SK-N-SH (cell line): ENCODE results near the gene MBNL1. TPM values are rescaled to one million over a fixed set of nuclear protein-coding genes. Genes with fewer than 3 reads are reported as not detected.

ENCODE experiments used
- CTCF ChIA-PET: fragments of 300-600, 350-600 bp; formaldehyde crosslinking; extraction: SDS; loops from one replicate; lab custom pipeline; 2021; lab: Yijun Ruan, JAX
- POLR2A ChIA-PET: fragments of 350-600 bp; sonication (Branson Sonifier 250); formaldehyde crosslinking; extraction: SDS; loops from one replicate; lab custom pipeline; 2020; ENCODE audit warnings: antibody characterized with exemption, inconsistent platforms; lab: Yijun Ruan, JAX
- DNase-seq: peaks from one replicate; pipeline ENCODE4 v3.0.0; 2012
- H2AFZ ChIP-seq: fragments of 200-600 bp; sonication (generic); 2 replicates; pipeline ENCODE4 v1.8.1; 2016; ENCODE audit warnings: antibody characterized with exemption, mild to moderate bottlenecking, low read depth
- H3F3A ChIP-seq: fragments of 200-600 bp; sonication (generic); replicated peaks from 2 replicates; pipeline ENCODE3; 2016; ENCODE audit warnings: antibody characterized with exemption, mild to moderate bottlenecking; ENCODE audit not compliant: insufficient read depth
- H3K27ac ChIP-seq, 2 experiments: fragments of 200-500 bp in 1 of 2; fragments of 200-600 bp in 1 of 2; sonication (Bioruptor generic) in 1 of 2; sonication (generic), shearing (Covaris generic) in 1 of 2; 2 replicates each; pipeline versions ENCODE4 v1.5.1 to v1.6.1; 2014 to 2016; ENCODE audit warnings: low read depth in 2 of 2, inconsistent platforms in 1 of 2, low read length in 1 of 2, mild to moderate bottlenecking in 1 of 2, mixed read lengths in 1 of 2
- H3K27me3 ChIP-seq: fragments of 200-600 bp; sonication (generic), shearing (Covaris generic); 2 replicates; pipeline ENCODE4 v1.6.1; 2016; ENCODE audit warnings: mixed run types; ENCODE audit not compliant: insufficient read depth
- H3K36me3 ChIP-seq, 2 experiments: fragments of 200-500 bp in 1 of 2; fragments of 200-600 bp in 1 of 2; sonication (Bioruptor generic) in 1 of 2; sonication (generic) in 1 of 2; replicated peaks in 1 of 2; 2 replicates each; pipeline versions ENCODE3 to v1.5.1; 2014 to 2016; ENCODE audit warnings: low read length in 1 of 2, mild to moderate bottlenecking in 1 of 2; ENCODE audit not compliant: insufficient read depth in 2 of 2, control insufficient read depth in 1 of 2
- H3K4me1 ChIP-seq, 2 experiments: fragments of 200-500 bp in 1 of 2; fragments of 200-600 bp in 1 of 2; sonication (Bioruptor generic) in 1 of 2; sonication (generic), shearing (Covaris generic) in 1 of 2; 2 replicates each; pipeline versions ENCODE4 v1.5.1 to v1.6.1; 2014 to 2016; ENCODE audit warnings: low read depth in 1 of 2, low read length in 1 of 2, mixed run types in 1 of 2; ENCODE audit not compliant: insufficient read depth in 2 of 2, control insufficient read depth in 1 of 2
- H3K4me2 ChIP-seq: fragments of 200-600 bp; sonication (generic), shearing (Covaris generic); 2 replicates; pipeline ENCODE4 v1.6.1; 2017; ENCODE audit warnings: mixed run types
- H3K4me3 ChIP-seq, 2 experiments: fragments of 200-500 bp in 1 of 2; fragments of 200-600 bp in 1 of 2; sonication (Bioruptor generic) in 1 of 2; sonication (generic), shearing (Covaris generic) in 1 of 2; 2 replicates each; pipeline versions ENCODE4 v1.5.1 to v1.8.1; 2014 to 2016; ENCODE audit warnings: low read depth in 2 of 2, inconsistent platforms in 1 of 2, low read length in 1 of 2, mild to moderate bottlenecking in 1 of 2, mixed read lengths in 1 of 2, moderate library complexity in 1 of 2
- H3K79me2 ChIP-seq: fragments of 200-600 bp; sonication (generic); 2 replicates; pipeline ENCODE4 v1.8.1; 2017; ENCODE audit warnings: mild to moderate bottlenecking; ENCODE audit not compliant: insufficient read depth
- H3K9ac ChIP-seq: fragments of 200-600 bp; sonication (generic); 2 replicates; pipeline ENCODE4 v1.6.1; 2017; ENCODE audit warnings: mixed run types
- H3K9me2 ChIP-seq: fragments of 200-600 bp; sonication (generic); 2 replicates; pipeline ENCODE4 v1.6.1; 2017; ENCODE audit warnings: mixed run types
- H3K9me3 ChIP-seq: fragments of 200-600 bp; sonication (generic); 2 replicates; pipeline ENCODE4 v1.6.1; 2017; ENCODE audit warnings: mixed run types, mild to moderate bottlenecking, moderate library complexity
- H4K20me1 ChIP-seq: fragments of 200-600 bp; sonication (generic); 2 replicates; pipeline ENCODE4 v1.6.1; 2017; ENCODE audit warnings: mild to moderate bottlenecking, mixed run types; ENCODE audit not compliant: insufficient read depth
- FOSL2 ChIP-seq: IDR thresholded peaks from 2 replicates; pipeline ENCODE4 v1.4.0; 2012; ENCODE audit warnings: low read depth, mild to moderate bottlenecking, moderate library complexity, borderline replicate concordance
- JUND ChIP-seq: IDR thresholded peaks from 2 replicates; pipeline ENCODE4 v1.4.0; 2012
- MEF2A ChIP-seq: IDR thresholded peaks from 2 replicates; pipeline ENCODE4 v1.4.0; 2012; ENCODE audit warnings: low read depth, borderline replicate concordance
- NFIC ChIP-seq: IDR thresholded peaks from 2 replicates; pipeline ENCODE4 v1.4.0; 2012; ENCODE audit warnings: borderline replicate concordance
- POLR2AphosphoS5 ChIP-seq: IDR thresholded peaks from 2 replicates; pipeline ENCODE4 v1.6.1; 2012; ENCODE audit warnings: low read depth, low read length
- TEAD4 ChIP-seq: IDR thresholded peaks from 2 replicates; pipeline ENCODE4 v1.4.0; 2012; ENCODE audit warnings: mild to moderate bottlenecking, borderline replicate concordance; ENCODE audit not compliant: insufficient read depth
- WGBS: methylation state at CpG from one replicate; pipeline ENCODE4 v1.1.6; 2017; ENCODE audit warnings: low lambda C conversion rate; 5-methylcytosine and 5-hydroxymethylcytosine counted together
- polyA plus RNA-seq, 3 experiments: library from polyadenylated mRNA; depleted of rRNA; stranded (reverse); fragments of >200 nt; gene quantifications; 2 replicates each; pipeline ENCODE4 v1.2.3, GENCODE V29; 2012
- TF ChIP-seq, protein P1 (sequence below): IDR thresholded peaks from 2 replicates; pipeline ENCODE4 v1.4.0; 2012; ENCODE audit warnings: low read depth
- TF ChIP-seq, protein P2 (sequence below): IDR thresholded peaks from 2 replicates; pipeline ENCODE4 v1.4.0; 2012; ENCODE audit warnings: low read depth, borderline replicate concordance
- TF ChIP-seq, protein P3 (sequence below): IDR thresholded peaks from 2 replicates; pipeline ENCODE4; 2012

MBNL1 gene
- polyA plus RNA-seq, 1 of the 3 experiments (the other 2 are of a cell fraction), result 44.3 TPM

DNA sequence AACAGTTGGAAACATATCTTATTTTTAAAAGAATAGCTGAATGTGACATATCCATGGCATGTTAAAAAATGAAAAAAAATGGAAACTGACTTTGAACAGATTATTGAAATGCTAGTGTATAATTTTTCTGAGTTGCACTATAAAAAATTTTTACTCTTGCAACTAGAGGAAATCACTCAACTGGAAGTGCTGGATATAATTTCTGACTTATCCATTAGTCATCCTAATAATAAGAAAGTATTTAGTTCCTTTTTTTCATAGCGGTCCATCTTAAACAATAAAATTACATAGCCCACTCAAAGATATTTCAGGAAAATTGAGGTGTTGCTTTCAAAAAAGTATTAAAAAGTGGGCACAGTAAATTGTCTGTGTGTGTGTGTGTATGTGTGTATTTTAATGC lies 80.7 kb downstream of the MBNL1 start:
- peaks cover 9% of the 10 kb centered on the region; the same call in 1 of the 2 replicates for H4K20me1 ChIP-seq

DNA sequence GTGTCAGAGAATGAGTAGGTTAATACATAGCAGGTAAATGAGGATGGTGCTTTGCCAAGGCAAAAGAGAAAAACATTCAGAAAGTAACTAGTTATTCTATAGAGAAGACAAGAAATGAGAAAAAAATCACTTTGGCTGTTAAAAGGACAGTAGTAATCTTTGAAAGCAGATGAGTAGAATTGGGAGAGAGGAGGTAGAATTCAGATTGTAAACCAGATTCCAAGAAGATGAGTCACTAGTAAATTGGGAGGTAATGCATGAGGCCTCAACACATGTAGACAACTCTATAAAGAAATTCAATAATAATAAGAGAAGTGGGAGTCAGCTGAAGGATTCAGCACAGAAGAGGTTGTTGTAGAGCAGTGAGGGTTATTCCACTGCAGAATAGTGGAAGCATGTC lies 81.4 kb downstream of the MBNL1 start:
- Histone ChIP-seq H4K20me1 (peaks cover 9% of the 10 kb centered on the region), H3K9ac (peak overlapping the region; percentile 24; the same call in 1 of the 2 replicates), H3K9me2 (no peaks in the 10 kb centered on the region), H3K4me1 (peaks cover 2 to 42% of the 10 kb centered on the region in 2 experiments), H3F3A (peaks cover 53% of the 10 kb centered on the region), H3K27ac (peak overlapping the region in 1 of 2 experiments; percentile 72; a peak in 3 of 4 replicates), H3K4me2 (peak overlapping the region; percentile 54; the same call in 1 of the 2 replicates), H3K9me3 (no peaks in the 10 kb centered on the region), H3K27me3 (no peaks in the 10 kb centered on the region), H3K4me3 (no peak overlapping the region), H2AFZ (no peak overlapping the region), H3K36me3 (peaks cover 5 to 41% of the 10 kb centered on the region in 2 experiments), H3K79me2 (peaks cover 100% of the 10 kb centered on the region)
- ChIA-PET POLR2A (no interaction called here), CTCF (no interaction called here)
- DNase-seq, result no peak
- TF ChIP-seq, protein P1, sequence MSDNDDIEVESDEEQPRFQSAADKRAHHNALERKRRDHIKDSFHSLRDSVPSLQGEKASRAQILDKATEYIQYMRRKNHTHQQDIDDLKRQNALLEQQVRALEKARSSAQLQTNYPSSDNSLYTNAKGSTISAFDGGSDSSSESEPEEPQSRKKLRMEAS, result no peak
- TF ChIP-seq JUND (peak; percentile 44; the same call in 1 of the 2 replicates), POLR2AphosphoS5 (peak; percentile 12; the same call in 1 of the 2 replicates), FOSL2 (peak; percentile 48; the same call in 1 of the 2 replicates), TEAD4 (0 out of 2 replicates have a peak, but pooled peaks have one; percentile 12), NFIC (no peak)
- TF ChIP-seq, protein P2, sequence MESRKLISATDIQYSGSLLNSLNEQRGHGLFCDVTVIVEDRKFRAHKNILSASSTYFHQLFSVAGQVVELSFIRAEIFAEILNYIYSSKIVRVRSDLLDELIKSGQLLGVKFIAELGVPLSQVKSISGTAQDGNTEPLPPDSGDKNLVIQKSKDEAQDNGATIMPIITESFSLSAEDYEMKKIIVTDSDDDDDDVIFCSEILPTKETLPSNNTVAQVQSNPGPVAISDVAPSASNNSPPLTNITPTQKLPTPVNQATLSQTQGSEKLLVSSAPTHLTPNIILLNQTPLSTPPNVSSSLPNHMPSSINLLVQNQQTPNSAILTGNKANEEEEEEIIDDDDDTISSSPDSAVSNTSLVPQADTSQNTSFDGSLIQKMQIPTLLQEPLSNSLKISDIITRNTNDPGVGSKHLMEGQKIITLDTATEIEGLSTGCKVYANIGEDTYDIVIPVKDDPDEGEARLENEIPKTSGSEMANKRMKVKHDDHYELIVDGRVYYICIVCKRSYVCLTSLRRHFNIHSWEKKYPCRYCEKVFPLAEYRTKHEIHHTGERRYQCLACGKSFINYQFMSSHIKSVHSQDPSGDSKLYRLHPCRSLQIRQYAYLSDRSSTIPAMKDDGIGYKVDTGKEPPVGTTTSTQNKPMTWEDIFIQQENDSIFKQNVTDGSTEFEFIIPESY, result no peak

More for the DNA sequence above, 80.7 kb downstream of the MBNL1 start:
- TF ChIP-seq, protein P3, sequence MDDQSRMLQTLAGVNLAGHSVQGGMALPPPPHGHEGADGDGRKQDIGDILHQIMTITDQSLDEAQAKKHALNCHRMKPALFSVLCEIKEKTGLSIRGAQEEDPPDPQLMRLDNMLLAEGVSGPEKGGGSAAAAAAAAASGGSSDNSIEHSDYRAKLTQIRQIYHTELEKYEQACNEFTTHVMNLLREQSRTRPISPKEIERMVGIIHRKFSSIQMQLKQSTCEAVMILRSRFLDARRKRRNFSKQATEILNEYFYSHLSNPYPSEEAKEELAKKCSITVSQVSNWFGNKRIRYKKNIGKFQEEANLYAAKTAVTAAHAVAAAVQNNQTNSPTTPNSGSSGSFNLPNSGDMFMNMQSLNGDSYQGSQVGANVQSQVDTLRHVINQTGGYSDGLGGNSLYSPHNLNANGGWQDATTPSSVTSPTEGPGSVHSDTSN, result peak; percentile 47; the same call in 1 of the 2 replicates
- TF ChIP-seq FOSL2 (peak; percentile 37; the same call in 1 of the 2 replicates), MEF2A (peak; percentile 45; the same call in 1 of the 2 replicates), JUND (no peak; the same call in 1 of the 2 replicates)
- peaks cover 0 to 39% of the 10 kb centered on the region in 2 experiments; a peak in 3 of 4 replicates for H3K4me1 ChIP-seq
- H3K4me2 ChIP-seq, result peak overlapping the region; percentile 54; the same call in 1 of the 2 replicates
- H3K9me3 ChIP-seq, result no peaks in the 10 kb centered on the region
- WGBS, result 14% methylated on average over 1 of the region's 1 CpG
- peak overlapping the region; percentile 2 to 72; a peak in 3 of 4 replicates for H3K27ac ChIP-seq
- H3K4me3 ChIP-seq, result no peak overlapping the region
- no peak overlapping the region for H2AFZ ChIP-seq
- H3F3A ChIP-seq, result peaks cover 53% of the 10 kb centered on the region
- H3K79me2 ChIP-seq, result peaks cover 100% of the 10 kb centered on the region
- no peaks in the 10 kb centered on the region for H3K27me3 ChIP-seq
- peak overlapping the region; percentile 24; the same call in 1 of the 2 replicates for H3K9ac ChIP-seq
- no peak for DNase-seq
- no peaks in the 10 kb centered on the region for H3K9me2 ChIP-seq
- peaks cover 3 to 41% of the 10 kb centered on the region in 2 experiments for H3K36me3 ChIP-seq
- ChIA-PET POLR2A (no interaction called here), CTCF (no interaction called here)
